GM18909 (cell line): Measurements from ENCODE around the gene GLCCI1.
"Not testable (repeated sequence)": the region's sequence is repeated elsewhere in the genome, so short reads cannot be mapped to it uniquely, and the experiment has no call there.

ENCODE experiments used
- ATAC-seq: cut with Tn5 transposase; IDR thresholded peaks from one replicate; pipeline ENCODE4 v1.9.1; 2021; ENCODE audit warnings: mild to moderate bottlenecking; ENCODE audit not compliant: unreplicated experiment, poor library complexity

The GLCCI1 gene

GRCh38 chr7:7984424-7984823 is 15.8 kb downstream of the GLCCI1 start:
- ATAC-seq, result no peak

GRCh38 chr7:7988706-7989105 is 20.1 kb downstream of the GLCCI1 start:
- no peak for ATAC-seq

GRCh38 chr7:7989133-7989532 is 20.5 kb downstream of the GLCCI1 start:
- no peak for ATAC-seq

- ATAC-seq, result no peak
Measured at GRCh38 chr7:7989616-7990440, 21.2 kb downstream of the GLCCI1 start.

- ATAC-seq, result no peak
Measured at GRCh38 chr7:7990441-7990761, 21.8 kb downstream of the GLCCI1 start.

GRCh38 chr7:7992506-7992905 is 23.9 kb downstream of the GLCCI1 start:
- ATAC-seq, result no peak

- ATAC-seq, result not testable (repeated sequence)
Measured at GRCh38 chr7:7995348-7995747, 26.8 kb downstream of the GLCCI1 start.

- ATAC-seq, result peak; percentile 54
Measured at GRCh38 chr7:7996568-7996967, 28.0 kb downstream of the GLCCI1 start.

- no peak for ATAC-seq
Measured at GRCh38 chr7:8000315-8000941, 31.8 kb downstream of the GLCCI1 start.

- ATAC-seq, result no peak
Measured at GRCh38 chr7:8003077-8003476, 34.5 kb downstream of the GLCCI1 start.

GRCh38 chr7:8005279-8005678 is 36.7 kb downstream of the GLCCI1 start:
- no peak for ATAC-seq

- no peak for ATAC-seq
Measured at GRCh38 chr7:8014399-8014798, 45.8 kb downstream of the GLCCI1 start.

- no peak for ATAC-seq
Measured at GRCh38 chr7:8015100-8015745, 46.6 kb downstream of the GLCCI1 start.

- no peak for ATAC-seq
Measured at GRCh38 chr7:8015746-8016120, 47.1 kb downstream of the GLCCI1 start.

GRCh38 chr7:8017423-8017822 is 48.8 kb downstream of the GLCCI1 start:
- no peak for ATAC-seq

GRCh38 chr7:8018961-8019360 is 50.4 kb downstream of the GLCCI1 start:
- no peak for ATAC-seq

- no peak for ATAC-seq
Measured at GRCh38 chr7:8022628-8023027, 54.0 kb downstream of the GLCCI1 start.

GRCh38 chr7:8035192-8035591 is 66.6 kb downstream of the GLCCI1 start:
- peak; percentile 12 for ATAC-seq

- peak; percentile 69 for ATAC-seq
Measured at GRCh38 chr7:8035647-8036518, 67.3 kb downstream of the GLCCI1 start.

GRCh38 chr7:8037151-8037550 is 68.6 kb downstream of the GLCCI1 start:
- no peak for ATAC-seq
